Left kidney (tissue), 2 donors: ENCODE measurements around the gene SNTB2. TPM values are rescaled to one million over a fixed set of nuclear protein-coding genes. Genes with fewer than 3 reads are reported as not detected.

Source experiments
- DNase-seq: peaks from one replicate; pipeline ENCODE4 v3.0.0-alpha.2; 2013
- polyA plus RNA-seq: library from polyadenylated mRNA; unstranded; fragments of 120-200 nt; gene quantifications from one replicate; pipeline ENCODE4 v1.2.1, GENCODE V29; 2013; ENCODE audit not compliant: insufficient read length

Gene SNTB2
- polyA plus RNA-seq, 1 donor, result 14.8 TPM

GRCh38 chr16:69319381-69319780 lies 132.4 kb downstream of the SNTB2 start:
- no peak for DNase-seq

DNA sequence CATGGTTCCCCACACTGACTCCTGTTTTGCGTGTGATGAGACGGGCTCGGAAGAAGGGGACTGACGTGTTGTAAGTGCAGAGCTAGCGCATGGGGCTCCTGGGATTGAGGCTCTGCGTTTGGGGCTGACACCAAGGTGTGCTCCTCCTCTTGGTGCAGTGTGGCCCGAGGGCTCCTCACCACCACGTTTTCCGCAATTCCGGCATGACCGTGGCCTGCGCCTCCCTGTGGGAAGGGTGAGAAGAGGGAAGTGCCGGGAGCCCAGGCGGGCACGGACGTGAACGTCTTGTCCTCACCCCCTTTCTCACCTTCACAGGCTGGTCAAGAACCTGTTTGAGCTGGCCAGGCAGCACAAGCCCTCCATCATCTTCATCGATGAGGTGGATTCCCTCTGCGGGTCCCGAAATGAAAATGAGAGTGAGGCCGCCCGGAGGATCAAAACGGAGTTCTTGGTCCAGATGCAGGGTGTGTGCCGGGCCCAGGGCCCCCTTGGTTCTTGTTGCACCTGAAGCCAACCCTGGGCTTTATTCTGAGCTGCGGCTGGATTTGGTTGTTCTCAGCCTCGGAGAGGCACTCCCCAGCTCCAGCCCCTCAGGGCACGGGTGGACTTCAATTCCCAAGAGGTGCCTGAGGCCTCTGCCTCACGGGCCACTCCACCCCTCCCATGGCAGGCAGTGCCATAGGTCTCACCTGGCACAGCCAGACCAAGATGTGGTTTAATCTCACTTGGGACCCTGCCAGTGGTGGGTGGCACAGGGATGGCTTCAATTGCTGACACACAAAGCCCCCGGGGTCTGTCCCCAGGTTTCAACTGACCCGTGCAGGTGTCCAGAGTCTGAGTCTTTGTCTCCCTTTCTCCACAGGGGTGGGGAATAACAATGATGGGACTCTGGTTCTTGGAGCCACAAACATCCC lies 133.1 kb downstream of the SNTB2 start:
- DNase-seq, result no peak

- DNase-seq, result no peak
These were observed 133.7 kb downstream of the SNTB2 start for GRCh38 chr16:69320740-69321073.

GRCh38 chr16:69321080-69321479 lies 134.1 kb downstream of the SNTB2 start:
- no peak for DNase-seq

GRCh38 chr16:69322343-69322742 lies 135.4 kb downstream of the SNTB2 start:
- DNase-seq, result no peak

GRCh38 chr16:69323415-69323814 lies 136.5 kb downstream of the SNTB2 start:
- DNase-seq, result no peak

- DNase-seq, result no peak
These were observed 137.1 kb downstream of the SNTB2 start for GRCh38 chr16:69324013-69324531.

DNA sequence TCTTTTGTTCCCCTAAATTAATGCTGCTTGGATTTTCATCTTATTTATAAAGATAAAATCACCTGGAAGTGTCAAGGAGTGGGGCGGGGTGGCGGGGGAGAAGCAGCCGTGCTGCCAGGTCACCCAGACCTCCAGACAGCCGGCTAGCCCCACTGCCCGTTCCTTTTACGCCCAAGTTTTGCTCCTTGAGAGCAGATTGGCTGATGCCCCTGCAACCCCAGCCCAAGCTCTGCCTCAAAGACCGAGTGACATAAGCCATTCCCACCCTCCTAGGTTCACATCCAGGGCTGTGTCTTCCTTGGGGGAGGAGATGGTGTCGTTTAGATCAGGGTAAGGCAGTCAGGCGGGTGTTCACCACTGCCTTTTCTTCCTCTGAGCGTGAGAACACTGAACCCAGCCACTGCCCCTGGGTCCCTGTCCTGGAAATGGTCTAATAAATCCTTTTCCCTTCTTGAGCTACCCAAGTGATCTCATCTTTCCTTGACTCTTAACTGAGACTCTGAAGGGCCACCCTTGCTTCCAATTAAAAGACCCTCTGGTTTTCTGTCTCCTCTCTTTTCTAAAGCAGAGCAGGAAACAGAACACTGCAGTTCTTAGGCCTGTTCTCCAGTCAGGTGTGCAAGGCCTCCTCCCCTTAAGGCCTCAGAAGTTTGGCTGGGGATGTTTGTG lies 137.8 kb downstream of the SNTB2 start:
- DNase-seq, result no peak

GRCh38 chr16:69325784-69326171 lies 138.8 kb downstream of the SNTB2 start:
- DNase-seq, result no peak

- DNase-seq, result no peak
These were observed 139.4 kb downstream of the SNTB2 start for GRCh38 chr16:69326172-69326873.

GRCh38 chr16:69327585-69328310 lies 140.8 kb downstream of the SNTB2 start:
- no peak for DNase-seq

GRCh38 chr16:69328854-69329316 lies 141.9 kb downstream of the SNTB2 start:
- no peak for DNase-seq

- no peak for DNase-seq
These were observed 142.7 kb downstream of the SNTB2 start for GRCh38 chr16:69329369-69330285.

DNA sequence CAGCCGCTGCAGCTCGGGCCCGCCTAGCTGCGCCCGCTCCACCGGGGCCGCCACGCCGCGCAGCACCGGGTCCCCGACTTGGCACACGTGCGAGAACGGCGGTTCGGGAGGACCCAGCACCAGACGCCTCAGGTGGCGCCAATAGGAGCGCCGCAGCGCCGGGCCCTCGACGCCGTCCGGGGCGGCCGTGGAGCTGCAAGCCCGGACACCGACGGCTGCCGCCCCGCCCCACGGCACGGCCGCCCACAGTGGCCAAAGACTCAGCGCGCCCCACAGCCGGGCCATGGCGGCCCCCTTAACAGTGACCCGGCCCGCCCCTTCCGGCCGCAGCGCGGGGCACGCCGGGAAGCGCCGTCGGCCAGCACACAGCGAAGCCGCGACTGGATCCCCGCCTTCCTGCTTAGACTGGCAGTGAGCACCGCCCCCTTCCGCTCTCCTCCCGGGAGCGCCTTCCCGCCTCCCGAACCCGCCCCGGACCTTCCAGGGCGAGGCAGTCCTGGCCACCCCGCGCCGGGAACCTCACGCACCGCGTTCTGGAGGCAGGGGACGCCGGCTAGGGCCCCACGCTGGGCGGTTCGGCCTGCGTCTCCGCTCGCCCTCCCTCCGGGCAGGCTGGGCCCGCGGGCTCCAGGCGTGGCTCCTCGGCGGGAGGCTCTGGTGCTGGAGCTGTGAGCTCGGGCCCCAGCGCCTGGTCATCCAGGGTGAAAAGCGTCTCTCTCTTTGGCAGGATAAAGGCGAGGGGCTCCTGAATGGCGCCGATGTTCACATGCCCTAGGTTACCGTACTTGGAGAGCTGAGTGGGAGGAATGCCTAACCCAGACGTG lies 143.5 kb downstream of the SNTB2 start, which contains the start of gene PDF:
TSS of gene PDF (minus strand) at position 303 of the 824 bp plus-strand sequence. CDS start at position 285, 18 bp downstream.
- peak; percentile 93 for DNase-seq

GRCh38 chr16:69334696-69335095 lies 147.7 kb downstream of the SNTB2 start:
- no peak for DNase-seq

DNA sequence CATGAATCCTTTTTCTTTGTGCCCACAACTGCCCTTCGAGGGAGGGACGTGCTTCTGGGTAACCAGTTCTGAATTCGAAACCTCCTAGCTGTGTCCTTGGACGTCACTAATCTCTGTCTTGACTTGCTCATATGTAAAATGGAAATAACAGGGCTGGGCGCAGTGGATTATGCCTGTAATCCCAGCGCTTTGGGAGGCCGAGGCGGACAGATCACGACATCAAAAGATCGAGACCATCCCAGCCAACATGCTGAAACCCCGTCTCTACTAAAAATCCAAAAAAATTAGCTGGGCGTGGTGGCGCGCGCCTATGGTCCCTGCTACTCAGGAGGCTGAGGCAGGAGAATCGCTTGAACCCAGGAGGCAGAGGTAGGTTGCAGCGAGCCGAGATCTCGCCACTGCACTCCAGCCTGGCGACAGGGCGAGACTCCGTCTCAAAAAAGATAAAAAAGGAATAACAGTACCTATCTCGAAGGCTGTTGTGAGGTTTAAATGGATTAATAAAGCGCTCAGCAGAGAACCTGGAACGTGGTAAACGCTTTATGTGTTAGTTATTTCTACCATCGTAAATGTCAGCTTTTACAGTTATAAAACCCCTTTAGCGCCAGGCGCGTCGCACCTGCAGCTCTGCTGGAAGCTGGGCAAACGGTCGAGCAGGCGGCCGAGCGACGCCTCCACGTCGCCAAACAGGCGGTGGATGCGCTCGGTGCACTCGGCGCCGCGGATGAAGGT lies 151.8 kb downstream of the SNTB2 start:
- no peak for DNase-seq

DNA sequence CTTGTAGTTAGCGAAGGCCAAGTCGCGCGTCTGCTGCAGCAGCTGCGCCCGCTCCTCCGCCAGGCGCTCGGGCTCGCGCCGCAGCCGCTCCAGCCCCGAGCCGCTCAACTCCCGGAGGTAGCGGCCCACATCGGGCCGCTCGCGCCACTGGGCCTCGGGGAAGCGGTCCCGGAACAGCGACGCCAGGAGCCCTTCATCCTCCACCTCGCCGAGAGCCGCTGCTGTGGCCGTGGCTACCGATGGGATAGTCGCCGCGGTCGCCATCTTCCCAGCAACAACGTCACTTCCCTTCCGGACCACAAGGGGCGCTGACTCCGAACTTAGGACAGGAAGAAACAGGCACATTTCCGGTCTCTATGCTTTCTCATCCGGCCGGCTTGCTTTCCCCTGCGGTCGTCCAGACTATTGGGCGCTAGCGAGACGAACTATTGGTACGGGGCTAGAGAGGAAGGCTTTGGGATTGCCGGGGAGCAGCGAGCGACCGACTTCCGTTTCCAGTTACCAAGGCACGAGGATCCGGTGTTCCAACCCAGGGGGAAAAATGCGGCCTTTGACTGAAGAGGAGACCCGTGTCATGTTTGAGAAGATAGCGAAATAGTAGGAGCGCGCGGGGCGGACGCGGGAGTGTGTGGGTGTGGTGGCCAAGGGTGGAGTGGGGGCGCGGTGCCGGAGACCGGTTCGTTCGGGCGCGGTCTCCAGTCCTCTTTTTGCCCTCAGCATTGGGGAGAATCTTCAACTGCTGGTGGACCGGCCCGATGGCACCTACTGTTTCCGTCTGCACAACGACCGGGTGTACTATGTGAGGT lies 152.5 kb downstream of the SNTB2 start, which contains the start of the genes COG8 and NIP7:
TSS of gene COG8 (minus strand) at position 276 of the 806 bp plus-strand sequence. CDS start at position 264, 12 bp downstream.
TSS of gene NIP7 (plus strand) at position 484 of the 806 bp plus-strand sequence. CDS start at position 542, 58 bp downstream.
- DNase-seq, result peak; percentile 98
